Amniotic stem cell (primary cell): Measurements from ENCODE around the gene SRGAP2.
A peak's percentile ranks its signal among the peaks of the same experiment; 100 is the strongest.
"Not testable (repeated sequence)": the region's sequence is repeated elsewhere in the genome, so short reads cannot be mapped to it uniquely, and the experiment has no call there.

ENCODE experiments used
- DNase-seq: peaks from one replicate; lab custom pipeline; 2025; lab: John Stamatoyannopoulos, UW

SRGAP2 gene

DNA sequence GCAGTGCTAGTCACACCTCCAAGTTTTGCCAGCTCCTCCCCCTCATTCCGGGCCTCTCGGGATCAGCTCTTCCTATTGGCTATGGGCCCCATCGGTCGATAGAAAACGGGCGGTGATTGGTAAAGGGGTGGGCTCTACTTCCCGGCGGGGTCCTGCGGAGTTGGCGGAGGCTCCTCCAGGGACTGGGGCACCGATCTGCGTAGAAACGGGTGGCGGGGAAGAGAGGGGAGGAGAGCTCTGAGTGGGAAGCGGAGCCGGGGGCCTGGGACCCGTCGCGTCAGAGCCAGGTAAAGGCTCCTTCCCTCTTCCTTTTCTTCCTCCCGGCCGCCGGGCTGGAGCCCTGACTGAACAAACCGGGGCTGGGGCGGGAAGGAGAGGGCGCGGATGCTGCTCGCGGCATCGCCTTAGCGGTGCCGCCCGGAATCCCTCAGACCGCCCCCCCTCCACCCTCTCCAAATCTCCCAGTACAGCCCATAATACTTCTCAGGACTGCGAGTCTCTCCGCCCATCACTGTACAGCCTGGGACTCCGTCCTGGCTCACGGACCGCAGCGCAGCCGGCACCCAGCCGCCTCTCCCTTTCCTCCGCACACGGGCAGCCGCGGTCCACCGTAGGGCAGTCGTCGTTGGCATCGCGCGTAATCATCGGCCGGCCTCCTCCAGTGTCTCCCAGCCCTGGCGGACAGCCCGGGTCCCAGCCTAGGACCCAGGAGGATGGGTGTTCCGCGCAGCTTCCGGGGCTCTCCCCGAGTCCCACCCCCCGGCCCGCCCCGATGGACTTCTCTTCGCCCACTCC is at the start of gene SRGAP2:
SRGAP2 (plus strand) TSS at position 178 of the 795 bp plus-strand sequence. CDS start 2,430 bp downstream, outside the sequence.
- not testable (repeated sequence) for DNase-seq

DNA sequence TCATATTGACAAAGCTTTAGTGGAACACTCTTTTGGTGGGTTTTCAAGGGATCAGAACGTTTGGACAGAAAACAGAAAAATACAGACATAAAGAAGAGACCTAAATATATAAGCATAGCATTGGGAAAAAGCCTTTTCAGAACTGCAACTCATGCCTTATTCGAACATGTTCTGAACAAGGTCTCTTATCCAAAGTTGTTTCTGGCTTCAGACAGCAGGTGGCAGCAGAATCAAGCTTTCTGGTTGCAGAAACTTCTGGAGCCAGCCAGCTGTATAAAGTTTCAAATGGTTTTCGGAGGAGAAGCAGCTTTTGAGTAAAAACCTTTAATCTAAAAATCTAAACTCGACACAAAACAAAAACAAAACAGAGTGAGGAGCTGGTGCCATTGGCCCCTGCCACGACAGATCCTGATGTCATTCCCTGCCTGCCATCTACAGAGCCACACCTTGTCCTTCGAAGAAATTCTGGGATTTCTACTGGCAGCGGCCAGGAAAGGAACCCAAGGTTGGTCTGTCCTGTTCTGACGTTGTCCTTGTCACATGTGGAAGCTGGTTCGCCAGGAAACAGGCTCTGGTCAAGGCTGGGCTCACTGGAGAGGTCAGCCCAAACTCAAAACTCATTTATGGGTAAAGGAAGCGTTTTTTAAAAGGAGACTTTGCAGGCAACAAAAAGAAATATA is 35.9 kb upstream of the SRGAP2 start:
- not testable (repeated sequence) for DNase-seq

DNA sequence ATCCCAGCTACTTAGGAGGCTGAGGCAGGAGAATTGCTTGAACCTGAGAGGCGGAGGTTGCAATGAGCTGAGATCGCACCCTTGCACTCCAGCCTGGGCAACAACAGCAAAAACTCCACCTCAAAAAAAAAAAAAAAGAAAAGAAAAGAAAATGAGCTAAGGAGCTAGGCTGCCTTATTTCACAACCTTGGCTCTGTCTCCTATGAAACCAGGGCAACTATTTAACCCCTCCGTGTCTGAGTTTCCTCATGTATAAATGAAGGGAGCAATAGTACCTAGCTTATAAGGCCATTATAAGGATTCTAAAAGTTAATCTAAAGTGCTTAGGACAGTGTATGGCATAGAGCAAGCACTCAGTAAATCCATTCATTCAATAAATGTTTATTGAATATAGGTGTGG is 33.5 kb upstream of the SRGAP2 start:
- not testable (repeated sequence) for DNase-seq

DNA sequence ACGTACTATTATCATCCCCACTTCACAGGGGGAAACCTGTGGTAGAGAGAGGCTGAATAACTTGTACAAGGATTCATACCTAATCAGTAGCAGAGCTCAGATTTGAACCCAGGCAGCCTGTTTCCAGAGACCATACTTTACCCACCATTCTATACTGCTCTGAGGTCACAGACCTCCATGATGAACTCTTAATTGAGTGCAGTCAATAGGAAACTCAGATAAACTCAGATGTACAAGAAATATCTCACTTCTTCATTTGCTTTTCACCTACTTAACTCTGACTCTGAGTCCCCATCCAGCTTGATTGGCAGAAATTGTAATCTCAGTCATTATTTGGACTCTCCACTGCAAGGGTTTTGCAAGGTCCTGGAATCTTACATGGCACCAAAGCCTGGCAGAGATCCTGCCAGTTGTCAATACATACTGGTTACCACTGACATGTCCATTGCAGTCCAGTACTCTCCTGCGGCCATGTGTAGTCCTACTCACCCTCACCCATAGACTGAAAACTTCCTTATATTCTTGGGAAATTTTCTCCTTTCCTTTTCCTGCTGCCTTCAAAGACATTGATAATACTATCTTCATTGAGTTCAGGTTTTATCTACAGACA is 30.1 kb upstream of the SRGAP2 start:
- not testable (repeated sequence) for DNase-seq

DNA sequence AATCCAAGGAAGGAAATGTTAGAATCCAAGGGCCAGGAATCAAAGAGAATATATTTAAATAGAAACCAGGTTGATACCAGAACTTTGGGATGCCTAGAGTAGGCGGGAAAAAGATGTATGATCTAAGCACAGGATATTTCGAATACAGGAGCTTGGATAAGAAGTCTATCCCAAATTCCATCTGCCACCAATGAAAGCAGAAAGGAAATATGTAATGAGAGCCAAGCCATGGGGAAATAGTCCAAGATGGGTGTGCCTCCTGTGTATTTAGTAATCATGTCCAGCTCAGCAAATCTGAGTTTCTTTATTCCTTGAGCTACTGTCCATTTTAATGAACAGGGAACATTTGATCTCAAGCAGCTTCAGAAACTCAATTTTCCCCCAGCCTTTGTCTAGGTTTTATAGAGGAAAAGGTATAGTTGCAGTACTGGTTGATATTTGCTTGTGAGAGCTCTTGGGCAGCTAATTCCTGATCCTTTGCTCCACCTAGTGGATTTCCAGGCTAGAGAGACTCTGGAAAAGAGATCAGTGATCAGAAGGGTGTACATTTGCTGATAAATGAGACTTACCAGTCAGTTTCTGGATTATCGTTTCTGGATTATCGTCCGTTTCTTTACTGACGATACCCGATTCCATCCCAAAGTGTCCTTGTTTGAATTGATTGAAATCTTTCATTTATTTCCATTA is 29.0 kb upstream of the SRGAP2 start:
- DNase-seq, result not testable (repeated sequence)

DNA sequence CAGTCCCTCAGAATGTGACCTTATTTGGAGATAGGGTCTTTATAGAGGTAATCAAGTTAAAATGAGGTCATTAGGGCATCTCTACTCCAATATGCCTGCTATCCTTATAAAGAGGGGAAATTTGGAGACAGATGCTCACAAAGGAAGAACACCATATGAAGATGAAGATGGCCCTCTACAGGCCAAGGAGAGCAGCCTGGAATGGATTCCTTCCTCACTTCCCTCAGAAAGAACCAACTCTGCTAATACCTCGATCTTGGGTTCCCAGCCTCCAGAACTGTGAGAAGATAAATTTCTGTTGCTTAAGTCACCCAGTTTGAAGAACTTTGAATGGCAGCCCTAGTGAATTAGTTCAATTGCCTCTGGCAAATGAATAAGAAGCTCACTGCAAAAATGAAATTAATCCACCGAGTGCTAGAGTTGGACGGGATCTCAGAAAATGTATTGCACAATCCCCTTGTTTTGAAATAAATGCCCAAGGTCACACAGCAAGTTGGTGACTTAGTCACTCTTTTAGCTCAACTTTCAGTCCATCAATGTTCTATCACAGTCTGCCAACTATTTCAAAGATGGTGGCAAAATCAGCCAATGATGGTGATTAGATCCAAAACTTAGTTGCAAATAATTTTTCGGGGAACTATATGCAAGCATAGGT is 27.8 kb upstream of the SRGAP2 start:
- not testable (repeated sequence) for DNase-seq

DNA sequence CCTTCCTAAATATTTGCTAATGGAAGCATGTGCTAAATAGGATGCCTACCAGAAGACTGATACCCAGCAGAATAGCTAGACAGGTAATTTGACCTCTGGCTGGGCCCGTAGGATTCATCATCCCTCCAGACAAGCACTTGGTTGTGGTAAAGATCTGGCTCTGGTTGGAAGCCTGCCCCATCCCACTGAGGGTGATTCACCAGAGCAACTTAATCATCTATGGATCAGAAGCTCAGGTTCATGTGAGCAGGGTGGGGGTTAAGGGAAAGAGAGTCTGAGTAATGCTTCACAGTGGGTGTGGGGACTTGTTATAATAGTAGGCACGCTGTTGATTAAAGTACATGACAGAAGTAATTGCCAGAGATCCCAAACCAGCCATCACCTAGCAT is 27.2 kb upstream of the SRGAP2 start:
- DNase-seq, result not testable (repeated sequence)

DNA sequence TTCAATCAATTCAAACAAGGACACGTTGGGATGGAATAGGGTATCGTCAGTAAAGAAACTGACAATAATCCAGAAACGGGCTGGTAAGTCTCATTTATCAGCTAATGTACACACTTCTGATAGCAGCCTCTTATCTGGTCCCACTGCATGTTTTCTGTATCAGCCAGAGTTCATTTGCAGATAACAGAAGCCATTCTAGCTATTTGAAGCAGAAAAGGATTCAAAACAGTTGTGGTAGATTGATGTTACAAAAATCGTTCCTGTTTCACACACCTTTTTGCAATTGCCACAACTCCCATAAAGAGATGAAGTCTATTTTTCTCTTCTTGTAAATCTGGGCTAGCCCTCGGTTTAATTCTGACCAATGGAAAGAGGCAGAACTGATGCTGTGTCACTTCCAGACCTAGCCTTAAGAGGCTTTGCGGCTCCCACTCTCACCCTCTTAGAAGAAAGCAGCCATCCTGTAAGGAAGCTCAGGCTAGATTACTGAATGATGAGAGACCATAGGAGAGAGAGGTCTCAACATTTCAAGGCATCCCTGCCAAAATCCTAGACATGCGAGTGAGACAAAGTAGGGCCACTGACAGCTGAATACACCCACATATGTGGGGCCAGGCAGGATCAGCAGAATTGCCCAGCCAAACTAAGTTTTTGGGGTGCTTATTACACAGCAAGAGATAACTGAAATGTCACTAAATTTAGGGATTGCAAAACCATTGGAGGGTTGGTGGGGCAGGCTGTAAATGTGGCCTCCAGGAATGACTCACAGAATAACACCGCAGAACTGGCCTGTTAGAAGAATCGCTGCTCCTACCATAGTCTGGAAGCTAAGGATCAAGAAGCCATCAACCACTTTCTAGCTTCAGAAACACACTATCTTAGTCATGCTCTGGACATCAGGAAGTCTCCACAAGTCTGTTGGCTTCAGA is 25.0 kb upstream of the SRGAP2 start:
- not testable (repeated sequence) for DNase-seq

DNA sequence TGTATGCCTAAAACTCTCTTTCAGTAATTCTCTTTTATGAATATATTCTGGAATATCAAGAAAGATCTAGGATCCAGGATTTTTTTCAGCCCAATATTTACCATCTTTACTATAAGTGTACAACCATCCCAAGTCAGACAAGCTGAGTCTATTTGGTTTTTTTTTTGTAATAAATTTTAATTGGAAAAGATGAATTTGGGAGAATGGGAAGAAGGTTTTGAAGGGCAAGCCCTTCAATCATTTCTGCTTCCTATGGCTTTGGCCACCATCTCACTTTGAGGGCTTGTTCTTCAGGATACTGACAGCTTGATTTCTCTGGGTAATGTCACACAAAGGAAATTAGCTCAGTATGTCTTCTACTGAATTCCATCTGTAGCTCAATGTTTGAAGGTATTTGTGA is 23.7 kb upstream of the SRGAP2 start:
- not testable (repeated sequence) for DNase-seq

DNA sequence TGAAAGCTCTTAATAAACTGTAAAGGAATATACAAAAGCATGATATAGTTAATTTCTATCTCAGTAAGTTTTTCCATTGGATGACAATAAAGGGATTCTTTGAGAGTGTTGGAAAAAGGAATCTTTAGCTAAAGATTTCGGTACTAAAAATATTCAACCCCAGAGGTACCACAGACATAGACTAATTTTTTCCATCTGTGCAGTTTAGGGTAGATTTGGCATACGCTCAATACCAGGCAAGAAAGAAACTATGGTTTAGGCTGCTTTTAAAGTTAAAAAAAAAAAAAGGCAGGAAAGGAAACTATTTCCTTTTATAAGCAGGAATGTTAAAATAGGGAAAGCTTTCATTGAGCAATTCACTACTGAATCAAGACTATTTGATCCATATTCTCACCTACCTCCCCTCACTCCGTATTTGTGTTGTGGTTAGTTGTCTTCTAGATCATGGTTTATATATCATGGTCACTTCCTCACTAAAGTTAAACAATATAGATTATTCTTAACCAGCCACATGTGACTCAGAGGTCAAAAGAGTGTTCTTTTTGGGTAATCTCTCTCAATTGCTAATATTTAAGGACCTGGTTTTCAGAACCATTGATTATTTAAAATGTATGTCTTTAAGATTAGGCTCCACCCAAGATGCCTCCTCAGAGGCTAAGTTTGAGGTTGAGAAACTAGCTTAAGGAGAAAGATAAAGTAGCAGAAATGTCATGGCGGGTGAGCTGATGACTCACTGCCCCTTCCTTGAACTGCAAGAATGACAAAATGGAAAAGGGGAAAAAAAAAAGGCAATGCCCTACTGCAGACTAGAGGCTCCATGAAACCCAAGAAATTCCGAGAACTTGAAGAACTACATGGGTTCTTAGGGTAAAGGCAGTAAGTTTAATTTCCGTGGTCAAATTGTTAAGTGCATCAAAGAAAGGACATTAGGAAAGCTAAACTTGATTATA is 20.7 kb upstream of the SRGAP2 start:
- DNase-seq, result not testable (repeated sequence)

DNA sequence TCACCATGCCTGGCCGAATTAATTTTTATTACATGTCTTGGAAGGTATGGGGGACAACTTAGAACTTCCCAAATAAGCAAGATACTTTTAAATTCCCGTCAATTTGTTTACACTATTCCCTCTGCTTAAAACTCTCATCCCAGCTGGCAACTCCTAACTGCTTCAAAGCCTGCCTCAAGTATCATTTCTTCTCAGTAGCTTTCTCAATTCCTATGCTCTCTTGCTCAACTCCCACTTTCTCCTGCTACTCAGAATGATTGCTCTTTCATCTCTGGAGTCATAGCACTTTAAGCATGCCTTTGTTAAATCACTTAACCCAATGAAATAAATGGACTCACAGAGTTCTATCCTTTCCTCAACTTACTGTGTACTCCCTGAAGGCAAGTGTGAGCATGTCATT is 19.6 kb upstream of the SRGAP2 start:
- DNase-seq, result not testable (repeated sequence)

DNA sequence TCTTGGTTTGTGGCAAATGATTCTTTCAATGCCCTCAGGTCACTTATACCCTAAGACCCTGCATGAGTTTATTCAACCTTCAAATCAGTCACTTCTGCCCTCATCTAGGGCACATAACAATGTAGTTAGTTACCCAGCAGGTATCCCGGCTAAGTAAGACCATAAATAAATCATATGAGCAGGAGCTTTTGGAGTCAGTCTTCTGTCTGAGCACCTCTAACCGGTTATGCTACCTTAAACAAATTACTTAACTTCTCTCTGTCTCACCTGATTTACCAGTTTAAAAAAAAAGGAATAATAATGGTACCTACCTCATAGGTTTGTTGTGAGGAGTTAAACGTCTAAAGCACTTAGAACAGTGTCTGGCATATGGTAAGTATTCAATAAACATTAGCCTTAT is 17.6 kb upstream of the SRGAP2 start:
- DNase-seq, result not testable (repeated sequence)

DNA sequence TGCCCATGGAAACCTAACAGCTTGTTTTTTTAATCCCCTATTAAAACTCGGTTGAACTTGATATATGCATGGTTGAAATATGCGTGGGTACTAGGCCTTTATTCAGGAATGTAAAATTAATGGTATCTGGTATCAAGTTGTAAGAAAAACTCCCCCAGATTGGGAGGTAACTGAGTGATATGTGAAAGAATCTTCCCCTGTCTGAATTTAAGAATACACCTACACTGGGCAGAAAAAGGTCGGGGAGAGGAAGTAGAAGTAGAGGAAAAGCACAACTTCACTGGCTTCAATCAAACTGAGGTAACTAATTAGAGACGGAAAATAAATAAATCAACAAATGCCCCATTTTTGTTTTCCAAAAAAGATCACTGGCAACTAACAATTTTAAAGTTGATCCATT is 16.5 kb upstream of the SRGAP2 start:
- DNase-seq, result not testable (repeated sequence)

DNA sequence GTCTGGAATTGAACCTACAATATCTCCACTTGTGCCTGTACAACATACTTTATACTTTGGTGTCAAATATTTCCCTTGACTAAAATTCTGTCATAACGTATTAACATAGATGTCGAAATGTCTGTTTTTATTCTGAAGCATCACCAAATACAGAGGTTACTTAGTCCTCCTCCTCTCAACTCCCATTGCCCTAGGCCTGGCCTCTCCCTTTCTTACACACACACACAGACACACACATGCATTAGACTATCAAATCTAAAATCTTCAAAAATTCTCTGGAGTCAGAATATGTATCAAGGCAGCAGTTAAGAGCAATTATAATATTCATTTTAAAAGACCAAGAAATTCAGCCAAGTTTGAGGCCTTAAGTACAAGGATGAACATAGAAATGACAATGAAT is 8.2 kb upstream of the SRGAP2 start:
- not testable (repeated sequence) for DNase-seq

DNA sequence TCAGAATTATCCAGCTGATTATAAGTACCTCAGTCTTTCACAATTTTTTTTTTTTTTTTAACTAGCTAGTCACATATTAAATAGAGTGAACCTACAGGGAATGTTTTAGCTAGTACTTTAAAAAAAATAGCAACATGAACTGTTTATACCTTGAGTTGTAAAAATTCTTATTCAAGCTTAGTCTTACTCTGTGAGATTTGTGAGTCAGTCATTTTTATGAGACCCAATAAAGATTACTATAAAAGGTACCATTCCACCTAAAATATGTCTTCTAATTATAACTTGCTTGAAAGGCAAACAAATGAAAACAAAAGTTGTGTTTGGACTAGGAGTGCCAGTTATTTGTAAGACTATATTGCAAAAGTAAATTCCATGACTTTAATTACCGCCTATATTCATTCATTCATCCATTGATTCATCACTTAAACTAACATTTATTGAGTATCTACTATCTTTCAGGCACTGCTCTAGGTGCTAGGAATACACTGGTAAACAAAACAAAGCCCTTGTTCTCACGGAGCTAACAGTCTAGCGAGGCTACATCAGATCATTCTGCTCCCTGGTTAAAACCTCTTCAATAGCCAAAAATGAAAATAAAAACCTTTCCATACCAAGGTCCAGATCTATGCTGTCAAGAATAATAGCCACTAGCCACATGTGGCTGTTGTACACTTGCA is 6.5 kb upstream of the SRGAP2 start:
- not testable (repeated sequence) for DNase-seq

DNA sequence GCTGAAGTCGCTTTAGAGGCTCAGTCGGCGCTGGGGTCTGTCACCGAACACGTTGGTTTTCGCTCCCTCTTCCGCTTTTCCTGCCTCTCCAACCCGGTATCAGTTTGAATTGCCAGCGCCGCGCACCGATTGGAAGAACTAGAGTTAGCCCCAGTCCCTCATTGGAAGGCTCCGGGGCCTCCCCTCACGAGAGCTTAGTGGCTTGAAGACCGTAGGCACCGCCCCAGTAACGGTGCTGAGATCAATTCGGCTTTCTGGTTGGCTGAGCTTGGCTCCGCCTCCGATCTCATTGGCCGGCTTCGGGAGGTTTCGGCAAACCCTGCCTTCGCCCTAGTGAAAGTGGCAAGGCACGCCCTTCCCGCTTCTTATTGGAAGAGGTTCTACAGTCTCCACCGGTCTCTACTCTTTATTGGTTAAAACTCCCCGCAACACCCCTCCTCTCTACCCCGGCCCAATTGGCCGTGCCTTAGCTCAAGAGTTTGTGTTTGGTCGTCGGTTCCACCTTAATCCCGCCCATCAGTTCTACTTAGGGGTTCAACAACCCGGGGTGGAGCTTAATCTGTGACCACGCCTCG is 465 bp upstream of the SRGAP2 start, which contains the start of gene FAM72A:
FAM72A (minus strand) TSS at position 51 of the 575 bp plus-strand sequence. CDS start 814 bp downstream, outside the sequence.
- DNase-seq, result peak; percentile 98

DNA sequence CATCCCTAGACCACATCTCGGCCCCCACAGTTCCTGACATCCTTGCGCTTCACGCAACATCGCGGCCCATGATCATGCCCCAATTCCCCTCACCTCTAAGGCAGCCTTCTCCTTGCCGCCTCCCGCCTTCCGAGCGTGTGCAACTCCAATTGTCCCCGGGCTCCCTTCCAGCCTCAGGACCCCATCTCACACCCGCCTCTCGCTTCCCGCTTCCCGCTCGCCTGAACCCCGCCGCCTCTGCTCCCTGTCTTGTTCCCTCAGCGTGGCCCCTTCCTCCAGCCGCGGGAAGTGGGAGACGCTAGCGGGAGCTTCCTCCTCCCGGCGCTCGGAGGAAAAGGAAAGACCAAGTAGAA is 794 bp downstream of the SRGAP2 start:
- not testable (repeated sequence) for DNase-seq

DNA sequence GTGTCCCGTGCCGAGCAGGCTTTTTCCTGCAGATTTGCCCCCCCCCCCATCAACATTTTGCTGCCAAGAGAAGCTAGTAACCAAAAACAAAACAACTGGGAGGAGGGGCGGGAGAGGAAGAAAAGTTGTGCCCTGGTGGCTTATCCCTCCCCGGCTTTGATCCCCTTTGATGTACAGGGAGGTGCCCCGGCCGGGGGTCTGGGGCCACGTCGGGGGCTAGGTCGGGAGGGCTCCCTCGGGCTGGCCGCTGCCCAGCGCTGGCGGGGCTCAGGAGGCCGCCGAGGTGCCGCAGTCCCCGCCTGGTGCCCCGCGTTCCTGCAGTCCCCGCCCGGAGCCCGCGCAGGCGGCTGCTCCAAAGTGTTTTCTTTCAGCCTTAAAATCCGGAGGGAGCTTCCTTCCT is 1.5 kb downstream of the SRGAP2 start:
- DNase-seq, result not testable (repeated sequence)
